Measurements from ENCODE around the gene HIVEP2.

Gene HIVEP2

DNA sequence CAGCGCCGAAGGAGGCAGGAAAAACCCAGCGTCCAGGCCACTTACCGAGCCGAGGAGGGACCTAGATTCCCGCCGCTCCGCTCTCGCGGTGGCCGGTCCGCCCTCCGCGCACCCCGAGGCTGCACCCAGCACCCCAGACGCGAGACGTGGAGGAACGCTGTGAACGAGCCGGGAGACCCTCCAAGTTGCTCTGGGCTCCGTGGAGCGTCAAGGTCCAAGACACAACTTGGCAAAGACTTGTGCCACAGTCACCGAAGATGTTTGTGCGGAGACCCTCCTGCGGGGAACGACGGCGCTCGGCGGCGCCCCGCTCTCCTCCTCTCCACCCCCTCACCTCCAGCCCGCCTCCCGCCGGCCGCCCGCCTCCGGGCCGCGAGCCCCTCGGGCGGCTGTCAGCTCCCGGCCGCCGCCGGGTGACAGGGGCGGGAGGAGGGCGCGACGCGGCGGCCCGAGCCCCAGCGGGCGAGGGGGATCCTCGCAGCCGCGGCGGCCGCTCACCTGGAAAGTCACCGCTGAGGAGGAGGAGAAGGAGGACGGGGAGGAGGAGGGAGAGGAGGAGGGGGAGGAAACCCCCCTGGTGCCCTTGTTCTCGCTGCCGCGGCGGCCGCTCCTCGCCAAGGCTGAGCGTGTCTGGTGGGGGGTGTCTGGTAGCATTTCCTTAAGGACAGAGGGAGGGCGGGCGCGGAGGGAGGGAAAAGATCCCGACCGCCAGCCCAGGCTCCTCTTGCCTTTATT, 637 bp upstream of the HIVEP2 start:
- DNase-seq, result no peak

DNA sequence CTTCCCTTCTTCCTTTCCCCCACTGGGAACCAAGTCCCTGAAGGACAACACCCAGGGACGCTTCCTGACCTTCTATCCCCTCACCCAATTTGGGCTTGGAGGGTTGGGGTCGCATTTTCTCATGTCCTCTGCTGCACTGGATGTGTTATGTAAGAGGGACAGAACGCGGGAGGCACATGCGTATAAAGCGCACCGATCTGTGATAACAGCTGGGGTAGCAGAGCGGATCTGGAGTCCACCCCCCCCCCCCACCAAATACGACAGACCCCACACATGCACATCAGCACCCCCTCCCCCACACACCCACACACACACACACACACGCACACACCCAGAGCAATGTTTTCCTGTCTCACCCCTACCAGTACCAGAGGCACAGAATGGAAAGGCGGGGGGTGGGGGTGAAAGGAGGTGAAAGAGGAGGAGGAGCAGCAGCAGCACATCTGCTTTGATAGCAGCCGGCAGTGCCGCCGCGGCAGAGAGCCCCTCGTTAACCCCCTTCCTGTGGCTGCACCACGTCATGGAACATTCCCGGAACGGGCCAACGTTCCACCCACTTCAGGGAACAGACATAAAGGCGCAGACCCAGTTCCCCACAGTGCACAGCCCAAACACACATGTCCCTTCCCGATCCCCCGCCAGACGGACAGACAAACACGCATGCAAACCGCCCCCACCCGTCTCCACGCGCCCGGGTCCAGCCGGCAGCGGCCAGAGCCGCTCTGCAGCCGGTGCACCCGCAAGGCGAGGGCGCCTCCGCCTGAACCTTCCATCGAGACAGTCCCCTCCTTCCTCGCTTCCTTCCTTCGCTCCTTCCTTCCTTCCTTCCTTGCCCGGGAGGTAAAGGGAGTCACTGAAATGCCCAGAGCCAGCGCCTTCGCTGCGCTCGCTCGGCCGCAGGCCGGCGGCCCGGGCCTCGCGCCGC, 590 bp downstream of the HIVEP2 start:
- peak; percentile 66 to 67 for DNase-seq

DNA sequence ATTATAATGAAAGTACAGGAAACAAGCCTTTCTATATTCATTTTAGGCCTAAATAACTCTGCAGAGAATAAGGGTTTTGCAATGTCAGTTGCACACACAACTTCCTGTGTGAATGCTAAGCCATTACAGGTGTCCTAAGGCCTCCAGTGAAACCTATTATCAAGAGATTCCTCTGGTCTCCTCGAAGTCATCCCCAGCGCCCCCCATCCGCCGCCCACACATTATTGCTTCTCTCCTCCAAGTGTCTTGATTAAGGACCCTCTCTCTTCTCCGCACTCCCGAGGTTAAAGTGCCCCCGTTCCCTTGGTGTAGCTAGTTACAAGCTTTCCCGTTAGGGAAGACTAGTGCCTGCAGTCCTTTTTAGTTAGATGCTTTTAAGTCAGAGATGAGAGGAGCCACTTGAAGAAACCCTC, 1.3 kb downstream of the HIVEP2 start:
- DNase-seq, result peak in 1 of 2 donors; percentile 39

DNA sequence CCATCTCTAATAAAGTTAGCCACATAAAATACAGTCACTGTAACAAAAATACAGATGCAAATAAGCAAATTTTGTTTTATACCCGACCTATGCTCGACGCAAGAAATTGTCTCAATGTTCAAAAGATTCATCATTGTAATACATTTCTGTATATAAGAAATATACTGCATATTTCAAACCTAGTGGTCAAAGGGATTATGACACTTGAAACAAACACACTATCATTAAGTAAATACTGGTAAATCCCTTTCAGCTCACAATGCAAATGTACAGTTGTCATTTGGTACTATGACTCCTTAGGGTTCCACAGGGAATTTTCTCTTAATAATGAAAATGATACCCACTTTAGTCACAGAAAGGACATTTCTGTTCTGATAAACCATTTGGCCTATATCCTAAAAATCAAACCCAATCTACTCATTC, 2.2 kb downstream of the HIVEP2 start:
- DNase-seq, result peak; percentile 74 to 83

DNA sequence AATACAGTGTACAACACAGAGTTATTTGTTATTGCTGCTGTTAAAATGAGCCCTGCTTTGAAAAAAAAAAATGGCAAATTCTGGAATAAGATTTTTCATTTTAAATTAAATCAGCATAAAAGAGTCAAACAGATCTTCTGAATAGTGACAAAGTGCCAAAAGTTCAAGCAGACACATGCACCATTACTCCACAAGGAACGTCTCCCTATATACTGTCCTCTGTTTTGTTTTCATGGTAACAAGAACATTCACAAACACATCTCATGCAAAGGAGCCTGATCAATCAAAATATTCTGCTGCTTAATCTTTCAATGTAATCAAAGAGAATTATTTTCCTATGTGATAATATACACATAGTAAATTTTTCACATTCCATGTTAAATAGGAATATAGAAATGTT, 2.7 kb downstream of the HIVEP2 start:
- no peak for DNase-seq

DNA sequence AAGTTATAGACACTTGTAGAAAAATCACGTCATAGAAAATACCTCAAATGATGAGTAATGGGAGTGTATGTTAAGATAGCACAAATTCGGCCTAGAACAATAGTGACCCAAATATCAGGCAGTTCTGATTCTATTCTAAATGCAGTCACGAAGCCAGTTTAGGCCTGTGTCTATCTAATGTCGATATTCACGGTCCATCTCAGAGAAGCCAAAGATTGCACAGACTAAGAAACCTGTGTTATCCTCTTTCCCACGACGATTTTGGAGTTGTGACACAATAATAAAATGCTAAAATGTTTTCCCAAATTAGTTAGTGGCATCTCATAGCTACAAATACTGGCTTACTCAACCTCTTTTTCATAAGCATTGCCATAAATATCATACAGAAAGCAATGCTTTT, 4.0 kb downstream of the HIVEP2 start:
- no peak for DNase-seq

DNA sequence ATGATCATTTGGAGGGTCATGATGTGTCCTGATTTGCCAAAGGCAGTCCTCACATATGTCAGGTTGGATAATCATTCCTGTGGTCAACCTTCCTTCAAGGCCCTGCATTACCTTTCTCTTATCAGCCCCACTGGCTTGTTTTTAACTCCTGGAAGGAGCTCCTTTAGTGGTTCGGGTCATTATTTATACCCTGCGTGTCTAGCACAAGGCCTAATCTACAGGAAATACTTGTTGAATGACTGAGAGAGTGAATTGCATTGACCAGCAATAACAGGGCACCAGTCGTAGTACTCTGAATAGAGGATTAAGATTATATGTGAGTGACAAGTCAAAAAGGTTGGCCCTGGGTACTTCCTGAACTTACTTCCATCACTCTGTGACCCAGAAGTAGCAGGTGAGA, 4.5 kb downstream of the HIVEP2 start:
- no peak for DNase-seq

DNA sequence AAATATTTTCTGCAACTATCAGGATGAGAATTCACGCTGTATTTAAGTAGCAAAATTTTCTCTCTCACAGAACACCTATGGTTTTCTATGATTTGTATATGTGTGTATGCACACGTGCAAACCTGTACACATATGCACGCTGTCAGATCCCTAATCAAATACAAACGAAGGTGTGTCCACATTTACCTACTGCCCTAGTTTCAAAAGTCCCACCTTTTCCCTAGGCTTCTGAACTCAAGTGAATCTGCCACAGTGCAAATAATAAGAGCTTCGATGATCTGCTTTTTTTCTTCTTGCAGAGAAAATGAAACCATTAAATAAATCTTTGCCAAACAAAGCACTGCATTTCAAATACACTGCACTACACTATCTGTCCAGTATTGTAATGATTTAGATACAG, 6.5 kb downstream of the HIVEP2 start:
- DNase-seq, result no peak

DNA sequence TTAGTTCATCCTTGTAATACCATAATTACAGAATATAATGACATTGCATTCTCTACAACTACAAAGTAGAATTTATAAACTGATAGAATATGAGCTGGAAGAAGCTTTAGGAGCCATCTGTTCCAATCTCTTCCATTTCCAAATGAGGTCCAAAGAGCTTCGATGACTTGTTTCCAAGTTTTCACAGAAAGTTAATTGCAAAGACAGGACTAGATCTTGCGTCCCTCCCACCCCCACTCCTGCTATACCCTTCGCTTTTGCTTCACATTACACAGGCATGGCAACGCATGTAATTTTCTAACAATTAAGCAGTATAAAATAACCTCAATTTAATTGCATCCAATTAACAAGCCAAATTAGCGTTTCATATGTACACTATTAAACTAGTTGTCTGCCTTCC, 7.0 kb downstream of the HIVEP2 start:
- DNase-seq, result no peak

DNA sequence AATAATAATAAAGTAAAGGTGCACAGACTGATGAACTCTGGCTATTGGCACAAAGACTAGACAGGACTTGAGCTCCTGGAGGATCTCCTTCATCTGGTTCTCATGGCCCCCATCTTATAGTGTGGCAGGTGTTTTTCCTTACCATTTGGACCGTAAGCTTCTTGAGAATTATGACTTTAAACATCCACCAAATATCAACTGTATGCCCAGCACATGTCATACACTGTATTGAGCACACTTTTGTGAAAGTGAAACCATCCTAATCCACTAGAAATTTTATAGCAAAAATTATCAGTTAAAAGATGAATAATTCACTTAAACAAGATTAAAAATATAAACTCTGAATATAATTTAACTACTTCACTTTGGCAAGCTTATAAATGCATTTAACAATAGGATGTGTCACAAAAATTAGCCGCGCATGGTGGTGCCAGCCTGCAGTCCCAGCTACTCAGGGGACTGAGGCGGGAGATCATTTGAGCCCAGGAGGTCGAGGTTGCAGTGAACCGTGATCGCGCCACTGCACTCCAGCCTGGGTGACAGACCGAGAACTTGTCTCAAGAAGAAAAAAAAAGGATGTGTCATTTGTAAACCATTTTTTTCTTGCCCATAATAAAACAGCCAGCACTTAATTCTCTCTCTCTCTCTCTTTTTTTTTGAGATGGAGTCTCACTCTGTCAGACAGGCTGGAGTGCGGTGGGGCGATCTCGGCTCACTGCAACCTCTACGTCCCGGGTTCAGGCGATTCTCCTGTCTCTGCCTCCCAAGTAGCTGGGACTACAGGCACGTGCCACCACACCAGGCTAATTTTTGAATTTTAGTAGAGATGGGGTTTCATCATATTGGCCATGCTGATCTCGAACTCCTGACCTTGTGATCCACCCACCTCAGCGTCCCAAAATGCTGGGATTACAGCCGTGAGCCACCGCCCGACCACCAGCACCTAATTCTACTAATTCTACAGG, 9.1 kb downstream of the HIVEP2 start:
- DNase-seq, result no peak

DNA sequence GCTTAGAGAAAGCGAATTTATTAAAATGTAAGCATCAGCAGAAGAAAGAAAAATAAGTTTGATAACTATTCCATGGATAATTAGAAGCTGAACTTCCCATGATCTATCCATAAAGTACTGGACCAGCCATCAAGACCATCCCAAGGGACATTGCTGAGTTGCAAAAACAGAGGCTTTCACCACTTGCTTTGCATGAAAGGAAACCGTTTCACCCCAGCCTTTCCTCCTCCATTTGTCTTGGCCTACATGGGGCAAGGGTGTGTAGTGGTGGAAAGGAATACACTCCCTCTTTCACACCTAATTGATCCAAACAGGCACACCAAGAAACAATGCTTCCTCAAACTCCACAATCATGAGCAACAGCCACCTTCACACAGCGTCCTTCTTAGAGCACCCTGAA, 10.4 kb downstream of the HIVEP2 start:
- DNase-seq, result no peak

DNA sequence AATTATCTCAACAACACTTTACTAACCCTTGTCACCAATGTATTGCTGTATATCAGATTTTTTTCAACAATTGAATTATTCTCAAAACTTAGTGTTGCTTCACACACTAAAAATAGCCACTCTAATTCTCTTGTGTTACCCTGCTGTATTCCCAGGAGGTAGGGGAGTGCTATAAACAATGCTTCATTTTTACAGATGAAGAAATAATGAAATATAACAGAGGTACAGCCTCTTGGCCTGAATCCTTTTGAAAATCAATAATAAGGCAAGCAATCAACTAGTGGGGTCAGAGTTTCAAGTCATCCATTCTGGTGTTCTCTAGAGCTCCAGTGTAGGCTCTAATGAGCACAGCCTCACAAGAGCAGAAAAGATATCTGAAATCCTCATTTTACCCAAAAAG, 10.9 kb downstream of the HIVEP2 start:
- DNase-seq, result no peak

DNA sequence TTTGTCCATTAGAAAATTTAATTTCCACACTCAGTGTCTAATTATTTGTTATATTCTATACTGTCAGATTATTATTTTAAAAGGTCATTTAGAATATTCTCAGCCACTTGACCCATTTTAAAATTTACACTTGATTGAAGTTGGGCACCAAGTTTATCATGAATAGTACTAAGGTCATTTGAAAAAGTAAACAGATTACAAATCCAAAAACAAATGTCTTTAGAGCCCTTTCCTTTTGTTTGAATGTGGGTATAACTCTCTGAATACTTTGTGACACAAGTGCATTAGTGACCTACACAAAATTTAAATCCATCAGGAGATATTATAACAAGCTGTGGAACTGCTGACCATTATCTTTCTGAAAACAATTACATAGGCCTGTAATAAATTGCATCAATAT, 11.3 kb downstream of the HIVEP2 start:
- no peak for DNase-seq

DNA sequence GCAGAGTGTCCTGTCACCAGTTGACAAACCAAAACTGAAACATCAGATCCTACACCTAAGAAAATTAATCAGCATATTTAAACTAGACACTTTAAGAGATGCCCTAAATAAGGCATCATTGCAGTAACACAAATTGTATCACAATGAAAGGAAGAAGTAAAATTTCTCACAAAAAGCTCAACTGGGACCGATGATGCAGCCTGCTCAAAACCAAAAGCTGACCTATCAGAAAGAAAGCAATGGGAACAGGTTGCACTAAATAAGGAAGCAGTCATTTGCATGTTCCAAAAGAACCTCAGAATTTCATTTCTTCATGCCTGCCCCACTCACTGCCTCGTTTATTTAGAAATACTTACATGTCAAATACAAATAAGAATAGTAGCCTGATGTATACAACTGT, 12.1 kb downstream of the HIVEP2 start:
- no peak for DNase-seq

DNA sequence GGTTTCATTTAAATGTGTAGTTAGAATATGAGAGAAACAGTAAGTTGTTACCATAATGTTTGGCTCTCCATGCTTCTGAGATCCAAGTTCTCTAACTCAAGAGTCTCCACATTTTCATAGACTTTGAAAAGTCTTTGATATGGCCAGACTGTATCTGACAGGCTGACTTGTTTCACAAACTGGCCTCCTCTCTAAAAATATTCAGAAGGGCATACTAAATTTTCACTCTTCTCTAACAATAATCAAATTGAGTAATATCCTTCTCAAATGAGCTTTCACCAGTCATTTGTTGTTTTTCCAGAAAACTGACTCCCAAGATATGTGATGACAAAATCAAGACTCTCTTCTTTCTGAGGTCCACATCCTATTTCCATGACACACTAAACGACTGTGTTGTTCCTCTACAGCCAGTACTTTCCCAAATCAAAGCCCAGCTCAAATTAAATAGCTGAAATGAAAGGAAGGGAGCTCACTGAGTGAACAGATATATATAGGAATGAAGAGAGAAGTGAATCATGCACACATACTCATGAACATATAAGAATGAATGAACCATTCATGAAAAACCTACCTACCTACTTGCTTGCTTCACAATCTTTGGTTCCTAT, 15.1 kb downstream of the HIVEP2 start:
- no peak for DNase-seq

DNA sequence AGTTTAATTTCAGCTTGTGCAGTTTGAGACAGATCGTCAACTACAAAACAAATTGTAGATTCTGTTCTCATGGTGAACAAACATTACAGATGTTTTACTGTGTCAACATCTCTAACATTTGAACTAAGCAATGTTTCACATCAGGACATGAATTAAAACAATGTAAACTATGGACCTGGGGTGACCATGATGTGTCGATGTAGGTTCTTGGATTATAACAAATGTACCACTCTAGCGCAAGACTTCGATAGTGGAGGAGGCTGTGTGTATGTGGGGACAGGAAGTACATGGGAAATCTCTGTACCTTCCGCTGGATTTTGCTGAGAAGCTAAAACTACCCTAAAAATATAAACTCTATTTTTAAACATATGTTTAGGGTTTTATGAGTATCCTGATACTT, 17.1 kb downstream of the HIVEP2 start:
- no peak for DNase-seq

DNA sequence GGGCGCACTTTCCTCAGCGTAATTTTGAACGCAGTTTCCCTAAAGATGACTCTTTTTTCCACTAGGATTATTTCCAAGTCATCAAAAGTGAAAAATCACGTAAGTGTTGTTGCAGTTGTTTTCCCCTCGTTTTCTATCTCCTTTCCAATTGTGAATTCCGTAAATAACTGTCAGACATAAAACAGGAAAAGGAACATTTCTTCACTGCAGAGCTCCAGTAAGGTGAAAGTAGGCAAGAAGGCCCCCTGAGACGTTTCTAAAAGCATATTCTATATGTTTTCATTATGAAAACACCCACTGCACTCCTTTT, 17.8 kb downstream of the HIVEP2 start:
- no peak for DNase-seq

DNA sequence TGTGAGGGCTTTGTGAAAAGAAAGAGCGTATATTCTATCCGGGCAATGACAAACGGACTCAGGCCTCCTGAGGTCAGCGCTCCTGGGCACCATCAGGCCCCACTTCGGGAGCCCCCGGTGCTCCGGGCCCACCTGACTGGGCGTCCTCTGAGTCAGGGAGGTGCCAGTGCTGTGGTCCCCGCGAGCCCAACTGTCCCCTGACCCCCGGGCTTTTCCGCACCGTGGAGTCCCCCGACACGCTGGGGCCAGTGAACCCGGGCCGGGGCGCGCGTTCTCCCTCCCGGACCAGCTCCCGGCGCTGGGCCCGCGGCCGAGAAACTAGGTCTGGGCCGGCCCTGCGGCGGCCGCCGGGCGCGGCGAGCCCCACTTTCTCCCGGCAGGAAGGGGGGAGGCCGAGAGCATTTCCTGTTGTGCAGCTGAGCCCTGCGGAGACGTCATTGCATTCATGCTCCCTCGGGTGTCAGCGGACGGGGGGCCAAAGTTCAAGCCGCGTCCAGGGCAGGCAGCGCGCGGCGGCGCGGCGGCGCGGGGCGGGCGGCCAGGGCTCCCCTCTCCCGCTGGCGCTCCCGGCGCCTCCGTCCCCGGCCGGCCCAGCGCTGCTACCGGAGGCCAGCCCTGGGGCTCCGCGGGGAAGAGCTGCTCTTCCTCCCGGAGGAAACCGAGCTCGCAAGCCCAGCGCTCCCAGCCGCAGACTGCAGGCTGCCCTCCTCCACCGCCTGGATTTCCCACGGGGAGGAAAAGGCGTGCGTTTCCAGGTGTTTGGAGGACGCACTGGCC, 18.3 kb downstream of the HIVEP2 start:
- peak; percentile 55 to 67 for DNase-seq

DNA sequence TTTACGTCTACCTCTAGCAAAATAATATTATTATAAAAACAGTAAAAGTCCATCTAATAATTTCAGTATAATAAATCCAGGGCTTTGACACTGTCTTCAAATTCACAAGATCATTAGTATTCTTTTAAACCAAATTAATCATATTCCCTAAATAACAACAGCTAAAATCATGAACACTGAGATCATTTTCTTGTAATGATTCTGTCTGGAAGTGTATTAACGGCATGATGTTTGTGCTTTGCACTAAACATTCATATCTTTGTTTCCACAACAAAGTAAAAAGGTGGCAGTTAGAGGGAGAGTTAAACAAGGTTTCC, 18.8 kb downstream of the HIVEP2 start:
- DNase-seq, result no peak

DNA sequence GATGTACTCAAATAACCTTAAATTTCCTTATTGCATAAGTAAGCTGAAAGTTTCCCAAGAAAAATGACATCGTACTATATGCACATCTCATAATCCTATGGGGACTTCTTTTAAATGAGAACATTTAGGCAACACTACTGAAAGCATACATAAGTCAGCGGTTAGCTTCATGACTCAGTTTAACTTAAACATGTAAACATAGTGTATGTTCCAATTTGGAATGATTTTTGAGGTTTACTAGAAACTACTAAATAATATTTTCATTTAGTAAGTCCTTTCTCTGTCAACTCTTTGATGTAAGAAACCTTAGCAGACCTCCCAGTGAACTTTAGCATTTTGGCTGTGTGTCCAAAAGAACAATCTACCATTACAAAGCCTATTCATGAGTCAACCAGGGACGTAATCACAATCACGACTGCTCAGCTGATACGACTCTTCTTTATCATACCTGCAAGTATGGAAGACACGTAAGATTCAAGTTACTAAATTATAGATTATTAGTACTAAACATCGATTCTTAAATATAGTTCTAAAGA, 19.3 kb downstream of the HIVEP2 start:
- DNase-seq, result peak; percentile 67 to 75

DNA sequence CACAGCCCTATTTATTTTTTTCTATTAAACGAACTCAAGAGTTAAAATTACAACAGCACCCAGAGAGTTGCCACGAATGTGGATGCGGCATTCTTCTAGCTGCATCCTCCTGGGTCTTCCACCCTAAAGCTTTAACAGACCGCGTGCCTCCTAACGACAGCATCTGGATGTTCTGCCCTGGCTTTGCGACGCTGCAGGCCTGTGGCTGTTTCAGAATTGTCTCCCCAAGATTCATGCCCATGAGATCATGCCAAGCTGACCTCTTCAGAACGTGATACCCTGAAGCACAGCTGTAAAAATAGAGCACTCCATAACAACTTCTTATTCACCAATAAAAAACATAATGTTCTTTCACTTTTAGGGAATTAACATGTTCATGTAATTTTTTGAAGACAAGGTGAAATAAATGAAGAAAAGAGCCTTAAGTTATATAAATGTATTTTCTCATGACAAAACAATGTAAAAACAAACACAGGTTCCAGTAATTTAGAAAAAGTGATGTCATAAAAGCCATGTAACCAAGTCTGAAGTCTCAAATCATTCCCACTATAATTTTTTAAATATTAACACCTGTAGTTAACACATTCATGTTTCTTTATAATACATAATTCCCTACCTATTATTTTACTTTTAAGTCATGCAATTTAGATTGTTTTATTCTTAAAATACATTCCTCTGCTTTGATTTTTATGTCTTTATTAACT, 26.5 kb downstream of the HIVEP2 start:
- no peak for DNase-seq

Data from inflammatory macrophage treated with lipopolysaccharide for 1 hour (primary cell).